ENCODE results near the gene NOTCH1.
"Not testable (repeated sequence)": the region's sequence is repeated elsewhere in the genome, so short reads cannot be mapped to it uniquely, and the experiment has no call there.

Gene NOTCH1

DNA sequence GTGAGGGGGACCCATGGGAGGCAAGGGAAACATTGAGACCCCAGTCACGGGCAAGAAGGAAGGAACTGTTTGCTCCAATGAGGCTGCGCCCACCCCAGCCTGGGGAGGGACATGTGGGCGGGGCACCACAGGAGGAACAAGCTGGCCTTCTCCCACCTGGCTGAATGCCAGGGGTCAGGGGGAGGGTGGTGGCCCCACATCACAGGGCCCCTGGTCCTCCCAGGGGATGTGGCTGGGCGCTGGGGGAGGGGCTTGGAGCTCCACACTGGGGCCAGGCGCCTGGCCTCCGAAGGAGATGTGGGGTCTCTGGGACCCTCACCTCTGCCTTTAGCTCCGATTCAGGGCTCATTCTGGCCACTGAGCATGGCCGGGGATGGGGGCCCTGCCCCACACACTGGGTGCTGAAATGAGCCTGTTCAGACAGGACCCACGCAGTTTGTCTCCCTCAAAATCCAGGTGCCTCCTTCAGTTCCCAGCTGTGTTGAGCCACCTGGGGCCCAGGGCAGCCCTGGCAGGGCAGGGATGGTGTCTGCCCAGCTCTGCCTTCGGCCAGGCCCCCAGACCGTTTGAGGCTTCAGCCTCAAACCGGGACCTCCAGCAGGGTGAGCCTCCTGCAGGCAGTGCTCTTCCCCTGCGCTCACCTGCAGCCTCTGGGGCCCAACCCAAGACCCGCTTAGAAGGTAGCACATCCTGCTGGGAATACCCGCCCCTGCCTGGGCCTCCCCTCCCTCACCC, 33.2 kb upstream of the NOTCH1 start:
- no peak for DNase-seq

DNA sequence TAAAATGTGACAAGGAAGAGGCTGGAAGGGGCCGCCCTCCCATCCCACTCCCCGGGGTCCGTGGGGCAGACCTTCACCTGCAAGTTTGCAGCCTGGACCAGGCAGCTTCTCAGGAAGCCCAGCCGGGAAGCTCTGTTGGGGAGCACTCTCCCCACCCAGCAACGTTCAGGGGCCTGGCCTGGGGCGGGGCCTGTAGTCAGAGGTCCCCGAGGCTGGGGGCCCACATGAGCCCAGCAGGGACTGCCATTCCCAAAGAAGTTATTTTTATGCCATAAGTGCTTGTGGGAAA, 32.7 kb upstream of the NOTCH1 start:
- DNase-seq = no peak

DNA sequence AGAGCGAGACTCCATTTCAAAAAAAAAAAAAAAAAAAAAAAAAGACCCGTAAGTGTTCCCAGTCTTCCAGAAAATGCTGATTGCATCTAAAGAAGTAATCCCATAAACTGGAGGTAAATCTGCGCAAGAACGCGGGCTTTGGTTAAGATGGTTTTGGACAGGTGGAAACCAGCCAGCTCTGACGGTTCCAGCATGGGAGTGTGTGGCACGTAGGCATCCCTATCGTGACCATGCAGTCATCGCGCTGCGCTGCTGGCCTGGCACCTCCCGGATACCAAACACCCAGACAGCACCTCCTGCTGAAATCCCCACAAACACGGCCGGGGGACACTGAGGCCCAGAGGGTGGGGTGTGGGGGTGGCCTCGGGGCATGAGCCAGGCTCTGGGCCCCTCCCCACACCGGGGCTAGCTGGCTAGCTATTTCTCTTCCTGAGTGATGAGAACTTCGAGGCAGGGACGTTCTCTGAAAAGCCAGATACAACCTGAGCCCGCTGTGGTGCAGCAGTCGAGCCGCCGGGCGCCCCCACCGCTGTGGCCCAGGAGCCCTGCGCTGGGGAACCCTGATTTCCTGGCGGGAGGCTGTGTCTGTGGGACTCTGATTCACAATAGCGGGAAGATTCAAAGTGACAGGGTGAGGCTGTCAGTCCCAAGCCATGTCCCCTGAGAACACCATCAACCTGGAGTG, 32.2 kb upstream of the NOTCH1 start:
- no peak for DNase-seq

DNA sequence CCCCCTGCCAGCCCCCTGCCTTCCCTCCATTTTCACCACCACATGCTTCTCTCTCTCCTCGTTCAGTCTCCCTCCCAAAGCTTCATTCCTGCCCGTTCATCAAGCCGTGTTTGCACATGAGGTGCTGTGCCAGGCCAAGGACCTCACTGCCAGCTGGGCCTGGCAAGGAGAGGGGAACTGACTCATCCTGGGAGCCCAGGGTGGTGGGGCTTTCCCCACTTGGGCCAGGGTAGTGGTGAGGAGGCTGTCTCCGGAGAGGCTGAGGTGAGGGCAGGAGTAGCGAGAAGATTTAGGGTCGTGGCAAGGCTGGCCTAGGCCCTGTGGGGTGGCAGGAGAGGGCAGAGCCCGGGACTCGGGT, 30.4 kb upstream of the NOTCH1 start:
- DNase-seq = no peak

DNA sequence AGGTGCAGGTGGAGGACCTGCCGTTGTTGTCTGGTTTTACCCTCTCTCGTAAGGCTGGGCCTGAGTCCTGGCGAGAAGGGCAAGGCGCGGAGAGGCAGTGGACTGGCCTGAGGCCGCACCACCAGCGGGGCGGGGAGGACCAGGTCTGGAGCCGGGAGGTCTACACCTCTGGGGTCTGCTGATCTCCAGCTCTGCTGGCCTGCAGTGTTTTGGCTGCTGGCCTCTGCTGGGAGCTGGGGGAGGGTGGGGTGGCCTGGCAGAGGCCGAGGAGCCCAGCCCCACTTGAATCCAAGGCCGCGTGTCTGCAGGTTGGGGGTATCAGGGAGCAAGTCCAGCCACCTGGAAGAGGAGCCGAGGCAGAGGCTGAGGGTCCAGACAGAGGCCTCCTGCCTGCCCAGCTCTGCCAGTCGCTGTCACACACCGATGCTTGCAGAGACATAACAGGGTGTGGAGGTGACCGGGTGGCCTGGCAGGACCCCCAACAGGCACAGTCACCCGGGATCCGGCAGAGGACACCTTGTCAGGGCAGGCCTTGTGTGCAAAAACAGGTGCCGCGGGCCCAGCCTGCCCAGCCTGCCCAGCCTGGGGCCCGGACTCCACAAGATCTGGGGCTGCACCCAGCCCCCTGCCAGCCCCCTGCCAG, 29.9 kb upstream of the NOTCH1 start:
- DNase-seq = no peak

DNA sequence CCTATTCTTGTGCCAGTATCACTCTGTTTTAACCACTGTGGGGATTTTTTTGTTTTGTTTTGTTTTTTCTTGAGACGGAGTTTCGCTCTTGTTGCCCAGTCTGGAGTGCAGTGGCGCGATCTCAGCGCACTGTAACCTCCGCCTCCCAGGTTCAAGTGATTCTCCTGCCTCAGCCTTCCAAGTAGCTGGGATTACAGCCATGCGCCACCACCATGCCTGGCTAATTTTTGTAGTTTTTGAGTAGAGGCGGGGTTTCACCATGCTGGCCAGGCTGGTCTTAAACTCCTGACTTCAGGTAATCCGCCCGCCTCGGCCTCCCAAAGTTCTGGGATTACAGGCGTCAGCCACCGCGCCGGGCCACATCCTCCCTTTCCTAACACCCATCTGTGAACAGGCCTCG, 28.8 kb upstream of the NOTCH1 start:
- not testable (repeated sequence) for DNase-seq

GRCh38 chr9:136572828-136573625, 27.2 kb upstream of the NOTCH1 start:
- DNase-seq = no peak

- peak; percentile 84 for DNase-seq
Measured at GRCh38 chr9:136572003-136572827, 26.4 kb upstream of the NOTCH1 start.

DNA sequence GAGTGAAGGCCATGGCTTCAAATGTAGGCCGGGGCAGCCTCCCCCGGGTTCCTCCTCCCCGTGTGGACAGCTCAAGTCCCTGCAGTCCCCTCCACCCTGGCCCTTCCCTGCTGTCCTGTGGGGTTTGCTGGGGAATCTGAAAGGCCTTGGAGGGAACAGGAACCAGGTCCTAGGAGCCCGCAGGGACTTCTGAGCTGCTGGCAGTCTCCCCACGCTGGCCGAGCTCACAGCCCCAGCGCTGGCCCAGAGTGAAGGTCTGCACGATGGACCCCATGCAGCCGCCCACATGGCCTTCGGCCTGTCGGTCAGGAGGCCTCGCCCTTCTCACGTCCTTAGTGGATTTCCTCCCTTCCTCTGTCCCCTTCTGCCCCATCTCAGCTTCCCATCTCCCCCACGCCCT, 25.7 kb upstream of the NOTCH1 start:
- DNase-seq = no peak

DNA sequence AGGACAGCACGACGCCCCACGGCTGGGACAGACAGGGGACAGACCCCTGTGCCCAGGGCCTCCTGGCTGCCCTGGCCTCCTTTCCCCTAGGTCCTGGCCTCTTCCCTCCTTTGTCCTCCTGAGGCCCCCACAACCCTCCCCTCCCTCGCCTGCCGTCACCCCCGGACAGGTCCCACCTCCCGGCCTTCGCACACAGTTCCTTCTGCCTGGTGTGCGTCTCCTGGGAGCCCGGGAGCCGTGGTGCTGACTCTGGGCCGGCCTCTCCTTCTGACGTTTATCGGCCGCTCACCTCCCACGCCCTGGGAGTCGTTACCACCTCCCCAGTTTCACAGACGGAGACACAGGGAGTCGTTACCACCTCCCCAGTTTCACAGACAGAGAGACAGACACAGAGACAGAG, 25.1 kb upstream of the NOTCH1 start:
- DNase-seq = no peak

DNA sequence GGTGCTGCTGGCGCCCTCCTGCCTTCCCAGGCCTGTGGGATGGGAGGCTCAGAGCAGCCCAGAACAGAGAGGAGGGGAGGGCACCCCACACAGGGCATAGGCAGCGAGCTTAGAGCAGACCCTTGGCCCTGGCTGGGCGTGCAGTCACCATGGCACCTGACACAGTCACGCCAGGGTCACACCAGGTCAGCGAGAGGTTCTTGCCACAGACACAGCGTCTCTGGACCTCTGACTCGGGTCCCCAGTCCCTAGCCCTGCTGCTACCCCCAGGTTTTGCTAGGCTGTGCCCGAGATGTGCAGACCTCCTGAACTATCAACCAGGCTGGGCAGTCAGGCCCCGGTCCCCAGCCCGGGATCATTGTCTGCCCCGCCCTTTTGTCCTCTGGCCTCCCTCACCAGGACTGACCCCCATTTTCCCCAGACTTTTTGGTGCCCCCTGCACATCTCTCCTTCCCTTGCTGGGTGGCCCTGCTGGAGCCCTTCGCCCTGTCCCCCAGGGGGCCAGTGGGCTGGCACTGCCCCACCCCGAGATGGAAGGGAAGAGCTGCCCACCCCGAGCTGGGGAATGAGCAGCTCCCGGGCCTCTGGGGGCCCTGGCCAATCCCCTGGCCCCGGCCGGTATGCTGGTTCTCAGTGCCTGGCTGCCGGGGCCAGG, 24.5 kb upstream of the NOTCH1 start:
- DNase-seq = no peak

DNA sequence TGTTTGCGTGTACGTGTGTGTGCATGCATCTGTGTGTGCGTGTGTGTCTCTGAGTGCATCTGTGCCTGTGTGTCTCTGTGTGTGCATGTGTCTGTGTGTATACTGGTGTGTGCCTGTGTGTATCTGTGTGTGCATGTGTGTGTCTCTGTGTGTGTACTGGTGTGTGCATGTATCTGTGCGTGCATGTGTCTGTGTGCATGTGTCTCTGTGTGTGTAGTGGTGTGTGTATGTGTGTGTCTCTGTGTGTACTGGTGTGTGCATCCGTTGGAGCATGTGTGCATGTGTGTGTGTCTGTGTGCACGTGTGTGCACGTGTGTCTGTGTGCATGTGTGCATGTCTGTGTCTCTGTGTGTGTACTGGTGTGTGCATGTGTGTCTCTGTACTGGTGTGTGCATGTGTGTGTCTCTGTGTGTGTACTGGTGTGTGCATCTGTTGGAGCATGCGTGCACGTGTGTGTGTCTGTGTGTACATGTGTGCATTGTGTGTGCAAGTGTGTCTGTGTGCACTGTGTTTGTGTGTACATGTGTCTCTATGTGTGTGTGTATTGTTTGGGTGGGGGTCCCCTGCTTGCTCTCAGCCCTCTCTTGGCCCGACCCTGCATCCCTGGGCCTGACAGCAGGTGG, 23.8 kb upstream of the NOTCH1 start:
- DNase-seq = no peak

DNA sequence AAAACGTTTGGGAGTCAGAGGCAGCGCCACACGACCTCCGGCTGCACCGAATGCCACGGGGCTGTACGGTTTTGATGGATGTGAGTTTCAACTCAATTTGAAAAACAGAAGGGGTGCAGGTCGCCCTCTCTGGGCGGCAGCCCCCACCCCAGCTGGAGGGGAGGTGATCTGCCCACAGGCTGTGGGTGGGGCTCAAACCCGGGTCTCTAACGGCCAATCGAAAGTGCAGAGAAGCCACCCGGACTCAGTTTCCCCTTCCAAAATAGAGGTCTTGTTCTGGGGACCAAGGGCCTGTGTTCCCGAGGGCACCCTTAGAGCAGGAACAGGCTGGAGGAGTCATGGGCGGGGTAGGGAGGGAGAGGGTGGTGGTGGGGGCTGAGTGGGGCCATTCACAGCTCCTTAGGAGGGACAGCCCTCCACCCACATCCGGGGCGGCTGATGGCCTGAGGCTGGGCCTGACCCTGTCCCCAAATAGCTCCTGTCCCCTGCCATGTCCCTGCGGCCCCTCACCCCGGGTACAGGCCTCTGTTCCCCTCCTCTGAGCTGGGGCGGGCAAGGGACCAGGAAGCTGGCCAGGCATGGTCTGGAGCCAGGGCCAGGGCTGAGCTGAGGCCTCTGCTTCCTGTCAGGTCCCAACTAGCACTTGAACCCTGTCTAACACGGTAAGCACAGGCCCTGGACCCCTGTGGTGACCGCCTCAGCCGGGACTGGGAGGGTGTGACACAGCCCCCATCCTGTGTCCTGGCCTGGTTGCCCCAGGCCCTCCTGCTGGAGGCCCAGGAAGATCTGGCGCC, 22.6 kb upstream of the NOTCH1 start:
- no peak for DNase-seq

DNA sequence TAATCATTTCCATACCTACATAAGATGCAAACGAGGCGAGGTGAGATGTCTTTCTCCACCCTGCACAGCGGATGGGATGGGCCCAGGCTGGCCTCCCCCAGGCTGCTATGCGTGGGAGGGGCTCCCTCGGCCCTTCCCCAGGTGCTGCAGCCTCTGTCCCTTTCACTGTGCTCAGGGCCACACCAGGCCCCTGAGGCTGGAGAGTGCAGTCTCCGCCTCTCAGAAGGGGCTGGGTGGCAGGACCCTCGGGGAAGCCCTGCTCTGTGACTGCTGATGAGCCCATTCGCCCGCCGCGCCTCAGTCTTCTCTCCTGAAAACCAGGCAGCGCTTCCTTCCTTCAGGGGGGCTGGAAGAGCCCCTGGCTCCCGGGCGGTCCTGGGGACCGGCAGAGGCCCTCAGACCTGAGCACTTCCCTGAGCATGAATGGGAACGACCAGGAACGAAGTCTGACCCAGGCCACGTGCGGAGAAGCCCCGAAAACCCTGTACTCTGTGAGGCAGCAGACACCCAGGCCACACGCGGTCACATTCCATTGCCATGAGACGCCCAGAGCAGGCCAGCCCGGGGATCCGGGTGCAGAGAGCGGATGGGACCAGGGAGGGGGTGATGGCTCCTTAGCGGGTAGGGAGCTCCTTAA, 21.9 kb upstream of the NOTCH1 start:
- DNase-seq = peak; percentile 92

DNA sequence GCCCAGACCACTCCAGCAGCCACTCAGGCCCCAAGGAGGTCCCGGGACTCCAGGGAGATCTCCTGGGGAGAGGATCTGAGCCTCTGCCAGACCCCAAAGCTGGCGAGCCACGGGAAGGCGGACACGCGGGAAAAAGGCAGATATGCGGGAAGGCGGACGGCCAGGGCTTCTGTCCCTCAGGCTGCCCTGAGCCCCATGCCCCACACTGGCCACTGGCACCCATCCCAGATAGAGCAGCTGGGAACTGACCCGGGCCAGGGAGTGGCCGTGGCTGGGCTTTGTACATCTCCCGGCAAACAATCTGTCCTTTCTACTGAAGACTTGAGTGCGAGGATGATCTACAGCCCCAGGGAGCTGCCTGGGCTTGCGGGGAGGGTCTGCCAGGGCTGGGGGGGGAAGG, 21.1 kb upstream of the NOTCH1 start:
- DNase-seq = no peak

DNA sequence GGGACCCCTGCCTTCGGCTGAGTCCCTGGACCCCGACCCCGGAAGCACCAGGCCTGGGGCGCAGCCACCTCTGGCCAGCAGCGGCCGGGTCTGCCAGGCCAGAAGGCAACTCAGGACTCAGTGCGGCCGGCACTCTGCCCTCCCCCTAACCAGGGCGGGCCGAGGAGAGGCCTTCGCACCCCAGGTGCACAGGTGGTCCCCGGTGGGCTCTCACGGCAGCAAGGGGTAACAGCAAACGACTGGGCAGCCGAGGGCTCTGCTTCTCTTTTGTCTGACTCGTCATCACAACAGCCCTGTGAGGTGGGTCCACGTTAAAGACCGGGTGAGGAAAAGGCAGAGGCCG, 20.7 kb upstream of the NOTCH1 start:
- no peak for DNase-seq

GRCh38 chr9:136565715-136566552, 20.1 kb upstream of the NOTCH1 start:
- DNase-seq = no peak

DNA sequence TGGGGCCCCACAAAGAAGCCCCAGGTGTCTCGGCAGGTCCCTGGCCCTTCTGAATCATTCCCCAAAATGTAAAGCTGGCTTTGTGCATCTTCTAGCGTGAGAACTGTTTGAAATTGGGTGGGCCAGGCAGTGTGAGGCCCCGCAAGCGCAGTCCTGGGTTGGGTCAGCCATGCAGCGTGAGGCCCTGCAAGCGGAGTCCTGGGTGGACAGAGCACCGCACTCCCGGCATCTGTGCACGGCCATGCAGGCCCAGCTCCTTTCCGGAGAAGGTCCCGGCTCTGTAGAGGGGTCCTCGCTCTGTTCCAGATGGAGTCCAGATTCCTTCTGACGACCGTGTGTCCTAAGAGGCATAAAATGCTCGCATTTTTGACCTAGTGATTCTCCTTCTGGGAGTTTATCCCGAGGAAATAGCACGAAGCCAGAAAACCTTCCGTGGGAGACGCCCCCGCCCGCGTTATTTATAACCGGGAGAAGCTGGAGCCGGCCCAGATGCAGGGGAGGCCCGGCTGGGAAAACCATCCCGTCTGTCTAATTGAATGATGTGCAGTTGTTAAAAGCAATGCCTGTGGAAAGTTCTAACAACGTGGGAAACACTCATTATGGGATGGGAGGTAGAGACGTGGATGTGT, 19.4 kb upstream of the NOTCH1 start:
- DNase-seq = no peak

- DNase-seq = peak; percentile 28
Measured at GRCh38 chr9:136564379-136564988, 18.6 kb upstream of the NOTCH1 start.

Data from fibroblast of skin of right quadriceps (primary cell).